HUES6 (cell line): ENCODE results near the gene KIF7.

ENCODE experiments used
- H3K27ac ChIP-seq: 2 replicates; pipeline ENCODE4 v1.7.0; 2013; ENCODE audit warnings: low read depth, mild to moderate bottlenecking, low read length, inconsistent platforms
- H3K27me3 ChIP-seq: 2 replicates; pipeline ENCODE4 v1.6.1; 2013; ENCODE audit warnings: low read length; ENCODE audit not compliant: control insufficient read depth, insufficient read depth
- H3K36me3 ChIP-seq: 2 replicates; pipeline ENCODE4 v1.6.1; 2013; ENCODE audit warnings: low read length; ENCODE audit not compliant: control insufficient read depth, insufficient read depth
- H3K4me1 ChIP-seq: 2 replicates; pipeline ENCODE4 v1.6.1; 2013; ENCODE audit warnings: low read length; ENCODE audit not compliant: control insufficient read depth, insufficient read depth
- H3K4me3 ChIP-seq: 2 replicates; pipeline ENCODE4 v1.5.1; 2013; ENCODE audit warnings: low read depth, low read length
- H3K9ac ChIP-seq: one replicate; pipeline ENCODE4 v1.6.1; 2013; ENCODE audit warnings: mild to moderate bottlenecking, low read length
- H3K9me3 ChIP-seq: 2 replicates; pipeline ENCODE4 v1.6.1; 2013; ENCODE audit warnings: low read depth, low read length; ENCODE audit not compliant: control insufficient read depth, insufficient read depth

Gene KIF7

DNA sequence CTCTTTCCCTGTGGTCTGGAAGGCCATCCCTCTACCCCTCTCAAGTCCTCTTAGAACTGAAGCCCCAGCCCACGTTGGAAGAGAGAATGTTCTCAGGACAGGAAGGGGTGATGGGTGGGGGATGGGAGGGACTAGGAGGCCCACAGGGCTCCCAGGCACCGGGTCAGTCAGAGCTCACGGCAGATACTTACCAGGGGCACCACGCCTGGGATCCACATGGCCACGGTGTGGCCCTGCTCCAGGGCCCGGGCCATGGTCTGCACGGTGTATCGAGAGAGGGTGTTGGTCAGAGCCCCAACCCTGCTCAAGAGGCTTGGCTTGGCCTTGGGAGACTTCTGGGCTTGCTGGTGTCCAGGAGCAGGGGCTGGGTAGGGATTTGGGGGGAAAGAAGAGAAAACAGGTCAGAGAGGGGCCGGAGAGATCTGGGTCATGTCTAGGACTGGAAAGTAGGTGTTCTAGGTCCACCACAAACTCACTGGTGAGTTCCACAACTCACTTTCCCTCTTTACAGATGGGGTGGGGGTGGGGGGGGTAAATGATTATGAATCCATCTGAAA is 14.1 kb upstream of the KIF7 start:
- Histone ChIP-seq H3K27ac (no peak overlapping the region), H3K9ac (no peak overlapping the region), H3K27me3 (peaks cover 29% of the 10 kb centered on the region), H3K4me3 (no peak overlapping the region), H3K9me3 (no peaks in the 10 kb centered on the region), H3K36me3 (no peaks in the 10 kb centered on the region), H3K4me1 (peaks cover 16% of the 10 kb centered on the region)

DNA sequence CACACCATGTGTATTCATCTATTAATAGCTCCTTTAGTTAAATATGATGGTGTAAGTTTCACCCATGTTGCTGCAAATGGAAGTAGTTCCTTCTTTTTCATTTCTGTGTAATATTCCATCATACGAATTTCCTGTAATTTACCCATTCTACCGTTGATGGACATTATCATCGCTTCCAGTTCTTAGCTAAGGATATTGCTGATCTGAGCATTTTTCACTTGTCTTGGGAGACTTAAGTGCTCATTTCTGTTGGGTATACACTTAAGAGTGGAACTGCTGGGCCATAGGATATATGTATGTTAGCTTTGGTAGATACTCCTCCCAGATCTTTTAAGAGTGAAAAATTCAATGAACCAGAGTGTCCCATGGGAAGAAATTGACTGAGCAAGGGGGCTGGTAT is 12.9 kb upstream of the KIF7 start:
- H3K9ac ChIP-seq = no peak overlapping the region

DNA sequence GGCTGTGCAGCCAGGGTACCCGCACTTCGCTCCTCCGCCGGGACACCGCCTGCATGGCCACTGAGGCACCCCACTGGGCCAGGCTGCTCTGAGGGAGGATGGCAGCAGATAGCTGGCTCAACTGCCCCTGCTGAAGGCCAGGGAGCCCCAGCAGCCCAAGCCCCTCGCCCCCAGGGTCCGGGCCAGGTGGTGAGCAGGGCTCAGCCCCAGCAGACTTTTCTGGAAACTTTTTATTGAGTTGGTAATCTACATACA is 12.4 kb upstream of the KIF7 start:
- no peaks in the 10 kb centered on the region for H3K9me3 ChIP-seq
- H3K4me1 ChIP-seq = peaks cover 17% of the 10 kb centered on the region
- H3K36me3 ChIP-seq = no peaks in the 10 kb centered on the region
- H3K4me3 ChIP-seq = no peak overlapping the region
- H3K27me3 ChIP-seq = peaks cover 23% of the 10 kb centered on the region
- no peak overlapping the region for H3K27ac ChIP-seq
- no peak overlapping the region for H3K9ac ChIP-seq

More for the DNA sequence above, 12.9 kb upstream of the KIF7 start:
- Histone ChIP-seq H3K36me3 (no peaks in the 10 kb centered on the region), H3K4me3 (no peak overlapping the region), H3K27me3 (peaks cover 23% of the 10 kb centered on the region), H3K4me1 (peaks cover 17% of the 10 kb centered on the region), H3K27ac (no peak overlapping the region), H3K9me3 (no peaks in the 10 kb centered on the region)

DNA sequence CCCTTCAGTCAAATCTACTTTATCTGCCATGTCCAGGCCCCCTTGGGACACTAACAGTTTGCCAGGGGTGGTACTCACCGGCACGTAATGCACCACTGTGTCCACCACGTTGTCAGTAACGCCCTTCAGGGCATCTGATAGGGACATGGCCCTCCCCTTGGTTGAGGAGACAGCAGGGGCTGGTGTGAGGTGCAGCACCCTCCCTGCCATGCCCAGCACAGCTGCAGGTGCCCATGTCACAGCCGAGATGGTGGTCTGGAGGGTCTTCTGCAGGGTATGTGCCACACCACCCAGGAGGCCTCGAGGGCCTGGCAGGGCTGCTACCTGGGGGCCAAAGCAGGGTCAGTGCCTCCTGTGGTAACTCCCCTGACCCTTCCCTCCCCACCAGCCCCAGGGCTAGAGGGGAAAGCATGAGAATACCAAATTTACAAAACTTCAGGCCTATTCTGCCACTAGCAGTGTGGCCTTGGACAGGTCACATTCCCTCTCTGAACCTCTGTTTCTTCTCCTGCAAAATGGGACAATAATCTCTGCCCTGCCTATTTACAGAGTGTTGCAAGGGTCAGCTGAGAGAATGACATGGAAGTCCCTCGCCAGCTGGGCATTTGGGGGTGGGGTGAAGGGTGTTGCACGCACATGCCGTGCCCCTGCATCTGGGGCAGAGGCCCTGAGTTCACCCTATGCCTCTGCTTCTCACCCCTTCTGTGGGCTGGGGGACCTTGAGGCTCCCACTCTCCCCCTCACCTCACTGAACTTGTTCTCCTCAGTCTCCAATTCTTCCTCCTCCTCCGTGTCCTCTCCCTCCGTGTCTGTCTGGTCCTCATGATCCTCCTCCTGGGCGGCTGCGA is 11.8 kb upstream of the KIF7 start:
- Histone ChIP-seq H3K4me3 (no peak overlapping the region), H3K4me1 (peaks cover 17% of the 10 kb centered on the region), H3K27me3 (peaks cover 23% of the 10 kb centered on the region)

DNA sequence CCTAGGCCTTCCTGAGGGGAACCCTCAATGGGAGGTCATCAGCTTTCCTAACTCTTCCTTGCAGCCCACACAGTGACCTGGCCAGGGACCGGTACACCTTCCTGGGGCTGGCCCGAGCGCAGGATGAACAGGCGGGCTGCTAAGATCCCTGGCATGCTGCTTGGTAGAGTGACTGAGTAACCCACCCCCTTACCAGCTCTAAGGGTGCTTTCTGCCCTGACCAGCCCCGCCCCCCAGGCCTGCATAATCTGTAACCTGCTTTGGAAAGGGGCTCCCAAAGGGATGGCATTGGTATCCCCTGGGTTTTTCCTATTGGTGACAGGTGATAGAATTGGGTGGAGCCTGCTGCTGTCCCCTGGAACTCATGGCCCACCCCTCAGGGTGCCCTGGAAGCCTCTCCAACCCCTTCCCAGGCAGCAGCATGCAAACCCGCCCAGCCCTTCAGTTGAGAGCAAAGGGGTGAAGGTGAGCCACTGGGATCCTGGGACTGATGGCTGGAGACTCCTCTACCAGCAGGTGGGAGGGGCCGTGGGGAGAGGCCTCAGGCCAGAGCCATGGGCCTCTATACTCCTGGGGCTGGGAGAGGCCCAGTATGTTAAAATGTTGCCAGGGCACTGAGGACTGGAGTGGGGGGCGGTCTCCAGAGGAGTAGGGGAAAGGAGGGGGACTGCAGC is 11.1 kb upstream of the KIF7 start:
- Histone ChIP-seq H3K4me3 (peak overlapping the region; percentile 56), H3K4me1 (peaks cover 17% of the 10 kb centered on the region), H3K27me3 (peaks cover 23% of the 10 kb centered on the region), H3K9ac (no peak overlapping the region), H3K36me3 (no peaks in the 10 kb centered on the region), H3K27ac (no peak overlapping the region), H3K9me3 (no peaks in the 10 kb centered on the region)

More for the DNA sequence above, 11.8 kb upstream of the KIF7 start:
- H3K27ac ChIP-seq = no peak overlapping the region
- H3K9me3 ChIP-seq = no peaks in the 10 kb centered on the region
- no peak overlapping the region for H3K9ac ChIP-seq
- no peaks in the 10 kb centered on the region for H3K36me3 ChIP-seq

DNA sequence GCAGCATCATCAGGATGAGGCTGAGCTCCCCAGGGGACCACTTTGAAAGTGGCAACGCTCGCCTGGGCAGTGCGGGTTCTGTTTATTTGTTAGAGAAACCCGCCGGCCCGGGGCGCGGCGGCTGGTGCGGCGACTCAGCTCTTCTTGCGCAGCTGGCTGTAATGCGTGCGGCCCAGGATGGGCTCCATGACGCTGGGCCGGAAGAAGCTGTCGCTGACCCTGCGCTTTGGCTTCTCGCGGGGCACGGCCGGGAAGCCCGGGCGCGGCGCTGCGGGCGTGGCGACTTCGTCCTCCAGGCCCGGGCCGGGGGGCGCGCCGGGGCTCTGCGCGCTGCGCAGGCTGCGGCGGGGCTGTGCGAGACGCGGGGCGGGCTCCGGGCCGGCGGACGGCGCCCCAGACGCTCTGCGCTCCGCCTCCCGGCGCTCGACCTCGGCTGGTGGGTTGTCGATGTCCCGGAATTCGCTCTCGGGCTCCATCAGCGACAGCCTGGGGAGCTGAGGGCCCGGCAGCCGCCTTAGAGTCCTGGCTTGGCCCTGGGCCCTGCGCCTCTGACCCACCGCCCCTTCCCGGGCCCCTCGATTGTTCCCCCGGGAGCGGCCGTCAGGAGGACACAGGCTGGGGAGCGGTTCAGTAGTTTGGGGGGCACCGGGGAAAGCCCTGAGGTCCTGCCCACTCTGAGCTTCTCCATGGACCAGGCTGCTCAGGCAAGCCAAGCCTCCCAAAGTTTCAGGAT is 10.3 kb upstream of the KIF7 start:
- no peaks in the 10 kb centered on the region for H3K36me3 ChIP-seq
- peak overlapping the region; percentile 10 for H3K9ac ChIP-seq
- peak overlapping the region; percentile 56 for H3K4me3 ChIP-seq
- H3K4me1 ChIP-seq = peaks cover 17% of the 10 kb centered on the region
- peaks cover 26% of the 10 kb centered on the region for H3K27me3 ChIP-seq
- H3K9me3 ChIP-seq = no peaks in the 10 kb centered on the region
- no peak overlapping the region for H3K27ac ChIP-seq

DNA sequence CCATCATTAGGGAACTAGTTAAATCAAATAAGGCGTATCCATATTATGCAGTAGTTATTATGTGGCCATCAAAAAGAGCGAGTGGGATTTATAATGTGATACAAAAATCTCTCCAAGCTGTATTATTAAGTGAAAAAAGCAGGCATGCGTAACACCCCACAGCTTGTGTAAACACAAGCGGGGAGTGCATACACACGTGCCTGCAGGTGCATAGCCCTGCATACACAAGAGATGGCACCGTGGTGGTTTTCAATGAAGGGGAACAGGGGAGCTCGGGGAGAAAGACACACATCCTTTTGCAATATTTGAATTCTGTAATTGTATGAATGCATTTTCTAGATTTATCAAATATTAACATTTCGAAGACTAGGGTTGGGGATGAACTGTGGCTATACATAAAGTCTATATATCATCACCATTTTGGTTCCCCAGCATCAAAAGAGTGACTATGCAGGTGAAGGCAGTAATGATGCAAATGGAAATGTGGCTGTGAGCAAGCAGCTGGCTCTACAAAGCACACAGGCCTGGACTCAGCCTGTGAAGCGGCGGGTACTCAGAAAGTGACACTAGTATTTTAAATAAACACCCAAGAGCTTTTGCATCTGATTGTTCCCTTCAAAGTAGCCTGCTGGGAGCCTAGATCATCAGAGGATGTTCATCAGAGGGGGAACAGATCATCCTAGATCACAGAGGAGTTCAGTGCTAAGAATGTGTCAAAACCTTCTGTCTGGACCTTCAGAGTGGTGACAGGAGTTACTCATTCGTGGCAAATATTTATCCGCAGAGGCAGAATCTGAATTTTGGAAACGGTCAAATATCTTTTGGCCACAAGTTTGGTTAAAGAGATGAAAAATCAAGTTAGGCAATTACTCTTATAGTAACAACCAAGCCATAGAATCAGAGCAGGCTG is 9.4 kb upstream of the KIF7 start:
- Histone ChIP-seq H3K4me3 (peak overlapping the region; percentile 56; the same call in 1 of the 2 replicates), H3K36me3 (no peaks in the 10 kb centered on the region), H3K27ac (no peak overlapping the region), H3K27me3 (peaks cover 31% of the 10 kb centered on the region), H3K4me1 (peaks cover 17% of the 10 kb centered on the region), H3K9me3 (no peaks in the 10 kb centered on the region), H3K9ac (no peak overlapping the region)

DNA sequence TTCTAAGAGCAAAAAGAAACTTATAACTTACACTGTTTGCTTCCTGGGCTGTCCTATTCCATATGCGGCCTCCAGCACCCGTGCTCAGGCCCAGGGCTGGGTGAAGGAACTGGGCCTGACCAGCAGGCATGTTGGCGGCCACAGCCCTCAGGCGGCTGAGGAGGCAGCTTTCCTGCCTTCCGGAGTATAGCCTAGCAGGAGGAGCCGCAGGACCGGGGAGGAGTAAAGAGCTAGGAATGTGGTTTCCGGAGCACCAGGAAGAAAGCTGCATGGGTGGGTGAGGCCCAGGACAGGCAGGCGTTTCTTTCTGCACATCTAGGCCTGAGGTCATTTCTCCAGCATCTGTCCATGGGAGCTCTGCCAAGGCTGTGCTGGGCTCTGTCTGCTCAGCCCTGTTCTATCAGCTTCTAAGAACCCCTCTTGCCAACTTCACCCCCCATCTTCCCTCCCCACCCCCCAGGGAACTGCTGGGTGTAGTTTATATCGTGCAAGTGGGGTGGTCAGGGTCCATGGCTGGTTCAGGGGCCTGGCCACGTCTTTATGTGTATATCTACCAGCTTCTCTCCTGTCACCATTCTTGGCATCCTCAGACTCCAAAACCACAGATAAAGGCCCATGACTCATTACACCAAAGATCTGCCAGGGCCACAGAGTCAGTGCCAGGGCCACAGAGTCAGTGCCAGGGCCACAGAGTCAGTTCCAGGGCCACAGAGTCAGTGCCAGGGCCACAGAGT is 7.8 kb upstream of the KIF7 start:
- no peak overlapping the region for H3K4me3 ChIP-seq
- H3K9me3 ChIP-seq = no peaks in the 10 kb centered on the region
- H3K27ac ChIP-seq = no peak overlapping the region
- peaks cover 31% of the 10 kb centered on the region for H3K27me3 ChIP-seq
- H3K36me3 ChIP-seq = no peaks in the 10 kb centered on the region
- no peak overlapping the region for H3K9ac ChIP-seq
- peaks cover 17% of the 10 kb centered on the region for H3K4me1 ChIP-seq

DNA sequence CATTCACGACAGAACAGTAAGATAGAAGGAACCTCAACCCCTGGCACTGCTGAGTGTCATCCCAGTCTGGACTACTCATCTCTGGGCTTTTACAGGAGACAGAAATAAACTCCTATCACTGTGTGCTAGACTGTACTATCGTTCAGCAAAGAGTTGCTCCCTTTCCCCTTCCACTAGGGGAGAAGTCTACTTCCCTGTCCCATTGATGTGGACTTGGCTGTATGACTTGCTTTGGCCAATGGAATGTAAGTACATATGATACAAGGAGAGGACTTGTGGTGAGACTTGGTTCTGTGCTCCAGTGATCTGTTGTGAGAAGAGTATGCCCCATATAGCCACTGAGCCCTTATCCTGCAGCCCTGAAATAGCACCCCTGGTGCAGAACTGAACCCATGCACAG is 5.3 kb upstream of the KIF7 start:
- H3K27ac ChIP-seq = no peak overlapping the region
- no peaks in the 10 kb centered on the region for H3K36me3 ChIP-seq
- no peaks in the 10 kb centered on the region for H3K9me3 ChIP-seq
- no peak overlapping the region for H3K4me3 ChIP-seq
- peaks cover 12% of the 10 kb centered on the region for H3K4me1 ChIP-seq
- H3K27me3 ChIP-seq = peaks cover 19% of the 10 kb centered on the region
- H3K9ac ChIP-seq = no peak overlapping the region

DNA sequence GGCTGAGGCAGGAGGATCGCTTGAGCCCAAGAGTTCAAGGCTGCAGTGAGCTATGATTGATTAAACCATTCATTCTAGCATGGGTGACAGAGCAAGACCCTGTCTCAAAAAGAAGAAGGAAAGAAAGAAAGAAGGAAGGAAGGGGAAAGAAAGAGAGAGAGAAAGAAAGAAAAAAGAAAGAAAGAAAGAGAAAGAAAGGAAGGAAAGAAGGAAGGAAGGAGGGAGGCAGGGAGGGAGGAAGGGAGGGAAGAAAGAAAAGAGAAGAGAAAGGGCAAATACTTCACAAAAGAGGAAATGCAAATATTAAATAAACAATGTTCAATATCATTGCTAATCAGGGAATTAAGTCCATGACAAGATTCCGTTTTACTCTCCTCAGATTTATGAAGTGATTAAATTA is 4.0 kb upstream of the KIF7 start:
- no peaks in the 10 kb centered on the region for H3K9me3 ChIP-seq
- no peaks in the 10 kb centered on the region for H3K36me3 ChIP-seq

More for the DNA sequence above, 4.0 kb upstream of the KIF7 start:
- peaks cover 4% of the 10 kb centered on the region; the same call in 1 of the 2 replicates for H3K4me1 ChIP-seq
- no peak overlapping the region for H3K9ac ChIP-seq
- no peak overlapping the region for H3K27ac ChIP-seq
- no peak overlapping the region for H3K4me3 ChIP-seq
- peaks cover 9% of the 10 kb centered on the region; the same call in 1 of the 2 replicates for H3K27me3 ChIP-seq
